ENCODE data around the gene TIMP4. TPM values are rescaled to one million over a fixed set of nuclear protein-coding genes. Genes with fewer than 3 reads are reported as not detected.

The TIMP4 gene
- total RNA-seq, 1 experiment from 2014 or later: not detected

GRCh38 chr3:12121466-12121865, 37.2 kb downstream of the TIMP4 start:
- BruUV-seq (replicated peaks): no TSS peak
- DNase-seq (ENCODE audit: low read depth, low spot score) (no peak), ATAC-seq (no peak)
- no peak overlapping the region for H3K27ac ChIP-seq (ENCODE audit: low read length)
- TF ChIP-seq TCF7L2 (IDR thresholded peaks at IDR 0.05; ENCODE audit: low read depth, low read length): no peak
- TF ChIP-seq CTCF (IDR thresholded peaks at IDR 0.05): no peak
- TF ChIP-seq REST (IDR thresholded peaks at IDR 0.05; ENCODE audit: insufficient read depth in 1 of 2, low read depth in 2 of 2, low read length in 1 of 2): no peak
- no peak for TF ChIP-seq POLR2AphosphoS5 (IDR thresholded peaks at IDR 0.05; ENCODE audit: low read depth, low read length)
- TF ChIP-seq SIN3A (IDR thresholded peaks at IDR 0.05; ENCODE audit: borderline replicate concordance, insufficient read depth, low read depth, low read length): no peak
- H3K27me3 ChIP-seq (ENCODE audit: control insufficient read depth, insufficient read depth, low read length): peaks cover 4% of the 10 kb centered on the region; the same call in 1 of the 2 replicates
- no peaks in the 10 kb centered on the region for H3K9me3 ChIP-seq (ENCODE audit: control insufficient read depth, insufficient read depth, low read depth, low read length)
- ChIA-PET POLR2A (no interaction called here), CTCF (no interaction called here)
- intact Hi-C loops (cut with micrococcal nuclease; ENCODE audit: unreplicated experiment): no loop called here
- H3K4me3 ChIP-seq (ENCODE audit: low read depth in 2 of 2, low read length in 2 of 2): no peak overlapping the region
- in situ Hi-C loops (cut with HindIII; ENCODE audit: low pct_unique_long_range_greater_than_20kb, low sequenced_read_pairs): no loop called here
- no peaks in the 10 kb centered on the region for H3K4me1 ChIP-seq (ENCODE audit: control insufficient read depth, insufficient read depth, low read length)
- H3K36me3 ChIP-seq (ENCODE audit: control insufficient read depth, insufficient read depth, low read length): no peaks in the 10 kb centered on the region

- no peak for DNase-seq (ENCODE audit: low read depth, low spot score)
- Histone ChIP-seq H3K9me3 (ENCODE audit: control insufficient read depth, insufficient read depth, low read depth, low read length) (no peaks in the 10 kb centered on the region), H3K4me1 (ENCODE audit: control insufficient read depth, insufficient read depth, low read length) (no peaks in the 10 kb centered on the region), H3K27ac (ENCODE audit: low read length) (no peak overlapping the region), H3K4me3 (ENCODE audit: low read depth in 2 of 2, low read length in 2 of 2) (no peak overlapping the region), H3K36me3 (ENCODE audit: control insufficient read depth, insufficient read depth, low read length) (no peaks in the 10 kb centered on the region), H3K27me3 (ENCODE audit: control insufficient read depth, insufficient read depth, low read length) (peaks cover 2% of the 10 kb centered on the region; the same call in 1 of the 2 replicates)
- CTCF ChIA-PET: no interaction called here
- in situ Hi-C loops (cut with HindIII; ENCODE audit: low pct_unique_long_range_greater_than_20kb, low sequenced_read_pairs): no loop called here
- ATAC-seq: no peak
- no TSS peak for BruUV-seq (replicated peaks)
- TF ChIP-seq TCF7L2 (IDR thresholded peaks at IDR 0.05; ENCODE audit: low read depth, low read length) (no peak), POLR2AphosphoS5 (IDR thresholded peaks at IDR 0.05; ENCODE audit: low read depth, low read length) (no peak), SIN3A (IDR thresholded peaks at IDR 0.05; ENCODE audit: borderline replicate concordance, insufficient read depth, low read depth, low read length) (no peak), CTCF (IDR thresholded peaks at IDR 0.05) (no peak), REST (IDR thresholded peaks at IDR 0.05; ENCODE audit: insufficient read depth in 1 of 2, low read depth in 2 of 2, low read length in 1 of 2) (no peak)
- POLR2A ChIA-PET: no interaction called here
- intact Hi-C loops (cut with micrococcal nuclease; ENCODE audit: unreplicated experiment): no loop called here
Observed at GRCh38 chr3:12120374-12121140, 38.2 kb downstream of the TIMP4 start.

Data from Panc1 (cell line).